OCI-LY1 (cell line): ENCODE data around the gene THRAP3.

Experiments used
- H2AFZ ChIP-seq: fragments of 200-600 bp; sonication (generic), shearing (Covaris generic); 2 replicates; pipeline ENCODE4 v1.6.0; 2014; ENCODE audit warnings: antibody characterized with exemption, mild to moderate bottlenecking, low read length
- H3F3A ChIP-seq: fragments of 200-600 bp; sonication (generic), shearing (Covaris generic); 2 replicates; pipeline ENCODE4 v1.6.0; 2014; ENCODE audit warnings: mild to moderate bottlenecking, antibody characterized with exemption, low read length, moderate library complexity; ENCODE audit not compliant: insufficient read depth
- H3K27ac ChIP-seq: fragments of 200-600 bp; sonication (generic); 2 replicates; pipeline ENCODE4 v1.5.1; 2014; ENCODE audit warnings: low read length, mixed run types, mild to moderate bottlenecking, low read depth; ENCODE audit not compliant: poor library complexity, severe bottlenecking
- H3K27me3 ChIP-seq: fragments of 200-600 bp; sonication (generic); 2 replicates; pipeline ENCODE4 v1.6.0; 2014; ENCODE audit warnings: antibody characterized with exemption, mild to moderate bottlenecking, low read length, moderate library complexity; ENCODE audit not compliant: insufficient read depth
- H3K36me3 ChIP-seq: fragments of 200-600 bp; sonication (generic); 2 replicates; pipeline ENCODE4 v1.6.1; 2014; ENCODE audit warnings: mild to moderate bottlenecking, antibody characterized with exemption, low read length, moderate library complexity, mixed read lengths; ENCODE audit not compliant: insufficient read depth
- H3K4me1 ChIP-seq: fragments of 200-600 bp; sonication (generic); 2 replicates; pipeline ENCODE4 v1.5.1; 2014; ENCODE audit warnings: mild to moderate bottlenecking, low read length, moderate library complexity; ENCODE audit not compliant: insufficient read depth, severe bottlenecking
- H3K4me2 ChIP-seq: fragments of 200-600 bp; sonication (generic), shearing (Covaris generic); 2 replicates; pipeline ENCODE4 v1.6.1; 2014; ENCODE audit warnings: low read length
- H3K4me3 ChIP-seq: fragments of 200-600 bp; sonication (generic); 2 replicates; pipeline ENCODE4 v1.5.1; 2014; ENCODE audit warnings: low read length, low read depth, mild to moderate bottlenecking, mixed read lengths; ENCODE audit not compliant: poor library complexity, severe bottlenecking
- H3K79me2 ChIP-seq: fragments of 200-600 bp; shearing (Covaris generic); 2 replicates; pipeline ENCODE4 v1.6.1; 2016; ENCODE audit warnings: mixed run types, low read length, mixed read lengths; ENCODE audit not compliant: insufficient read depth
- H3K9ac ChIP-seq: fragments of 200-600 bp; sonication (generic), shearing (Covaris generic); 2 replicates; pipeline ENCODE4 v1.6.1; 2014; ENCODE audit warnings: mild to moderate bottlenecking, low read length, mixed read lengths
- H3K9me2 ChIP-seq: fragments of 200-600 bp; sonication (generic), shearing (Covaris generic); 2 replicates; pipeline ENCODE4 v1.6.1; 2014; ENCODE audit warnings: low read depth, mild to moderate bottlenecking, low read length, mixed read lengths
- H3K9me3 ChIP-seq: fragments of 200-600 bp; shearing (Covaris generic); 2 replicates; pipeline ENCODE4 v1.6.1; 2014; ENCODE audit warnings: low read length, mixed read lengths
- H4K20me1 ChIP-seq: fragments of 200-600 bp; sonication (generic), shearing (Covaris generic); 2 replicates; pipeline ENCODE4 v1.6.0; 2016; ENCODE audit warnings: mild to moderate bottlenecking, low read length; ENCODE audit not compliant: insufficient read depth
- CTCF ChIP-seq: fragments of 200-600 bp; sonication (generic), shearing (Covaris generic); IDR thresholded peaks from 2 replicates; pipeline ENCODE4 v1.5.1; 2017; ENCODE audit warnings: mild to moderate bottlenecking, antibody characterized with exemption, low read length, moderate library complexity, mixed read lengths
- EZH2 ChIP-seq: fragments of 200-600 bp; sonication (generic), shearing (Covaris generic); IDR thresholded peaks from 2 replicates; pipeline ENCODE4 v1.8.0; 2017; ENCODE audit warnings: borderline replicate concordance, mixed run types, mild to moderate bottlenecking, antibody characterized with exemption, low read length, moderate library complexity, mixed read lengths

Gene THRAP3

DNA sequence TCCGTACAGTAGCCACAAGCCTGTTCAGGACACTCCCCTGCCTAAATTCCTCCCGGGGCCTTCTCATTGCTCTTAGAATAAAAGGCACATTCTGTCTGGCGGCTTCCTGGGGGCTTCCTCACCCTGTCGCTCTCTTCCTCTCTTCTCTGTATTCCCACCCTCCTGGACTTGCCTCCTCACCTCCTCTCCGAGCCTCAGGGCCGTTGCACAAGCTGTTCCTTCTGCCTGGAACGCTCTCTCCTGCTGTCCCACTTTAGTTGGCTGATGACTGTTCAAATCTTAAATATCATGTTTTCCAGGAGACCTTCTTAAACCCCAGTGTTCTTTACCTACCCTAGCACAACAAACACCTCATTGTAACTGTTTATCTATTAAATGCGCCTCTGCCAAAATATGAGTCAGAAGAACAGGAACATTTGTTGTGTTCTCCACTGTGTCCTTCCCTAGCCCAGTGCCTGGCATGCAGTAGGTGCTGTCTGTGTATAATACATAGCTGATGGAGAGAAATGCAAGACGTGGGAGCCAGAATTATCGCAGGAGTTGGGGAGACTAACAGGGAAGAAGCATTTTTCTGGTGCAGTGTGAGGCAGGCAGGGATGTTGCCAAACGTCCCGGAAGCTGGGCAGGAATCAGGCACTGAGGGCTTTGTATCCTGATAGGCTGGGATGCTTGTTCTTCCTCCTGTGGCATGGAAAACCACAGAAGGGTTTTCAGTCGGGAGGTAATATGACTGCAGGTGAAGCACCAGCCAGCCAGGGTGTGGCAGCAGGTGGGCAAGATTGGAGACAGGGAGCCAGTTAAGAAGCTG lies 24.1 kb upstream of the THRAP3 start:
- no peak overlapping the region for H3K4me2 ChIP-seq

DNA sequence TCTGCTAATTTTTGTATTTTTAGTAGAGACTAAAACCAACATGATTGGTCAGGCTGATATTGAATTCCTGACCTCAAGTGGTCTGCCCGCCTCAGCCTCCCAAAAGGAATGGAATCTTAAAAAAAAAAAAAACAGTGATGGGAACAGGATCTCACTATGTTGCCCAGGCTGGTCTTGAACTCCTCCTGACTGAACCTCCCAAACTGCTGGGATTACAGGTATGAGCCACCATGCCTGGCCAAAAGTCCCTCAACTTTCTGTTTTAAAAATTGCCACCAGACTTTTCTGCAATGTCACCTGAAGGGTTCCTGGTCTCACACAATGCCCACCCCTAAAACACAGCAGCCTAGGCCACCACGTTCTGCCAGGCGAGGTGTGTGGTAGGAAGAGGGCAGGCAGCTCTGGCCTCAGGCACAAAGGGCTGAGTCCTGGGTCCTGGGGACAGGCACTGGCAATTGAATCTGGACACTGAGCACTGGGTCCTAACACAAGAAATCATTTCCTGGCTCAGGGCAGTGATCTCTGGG lies 21.2 kb upstream of the THRAP3 start:
- TF ChIP-seq EZH2 = no peak
- TF ChIP-seq CTCF = no peak
- no peaks in the 10 kb centered on the region for H4K20me1 ChIP-seq
- H3K36me3 ChIP-seq = no peaks in the 10 kb centered on the region
- no peaks in the 10 kb centered on the region for H3K9me2 ChIP-seq
- no peaks in the 10 kb centered on the region for H3K79me2 ChIP-seq
- H3K9me3 ChIP-seq = no peaks in the 10 kb centered on the region
- H2AFZ ChIP-seq = no peak overlapping the region
- no peak overlapping the region for H3K4me3 ChIP-seq
- no peak overlapping the region for H3K9ac ChIP-seq
- H3K27me3 ChIP-seq = no peaks in the 10 kb centered on the region
- peaks cover 15% of the 10 kb centered on the region for H3K4me1 ChIP-seq
- H3F3A ChIP-seq = no peaks in the 10 kb centered on the region
- H3K27ac ChIP-seq = no peak overlapping the region
- no peak overlapping the region for H3K4me2 ChIP-seq

More for the DNA sequence above, 24.1 kb upstream of the THRAP3 start:
- no peaks in the 10 kb centered on the region for H3K79me2 ChIP-seq
- no peaks in the 10 kb centered on the region for H3K36me3 ChIP-seq
- H3K9me2 ChIP-seq = no peaks in the 10 kb centered on the region
- H3K27me3 ChIP-seq = no peaks in the 10 kb centered on the region
- no peaks in the 10 kb centered on the region for H4K20me1 ChIP-seq
- no peak overlapping the region for H3K9ac ChIP-seq
- H2AFZ ChIP-seq = no peak overlapping the region
- no peak overlapping the region for H3K27ac ChIP-seq
- TF ChIP-seq EZH2 = no peak
- 0 out of 2 replicates have a peak, but pooled peaks have one; percentile 8 for TF ChIP-seq CTCF
- H3K4me1 ChIP-seq = peaks cover 9% of the 10 kb centered on the region
- H3K9me3 ChIP-seq = no peaks in the 10 kb centered on the region
- H3K4me3 ChIP-seq = no peak overlapping the region
- H3F3A ChIP-seq = peaks cover 2% of the 10 kb centered on the region; the same call in 1 of the 2 replicates

- H3K9ac ChIP-seq = no peak overlapping the region
- H3K9me2 ChIP-seq = no peaks in the 10 kb centered on the region
- H3K4me1 ChIP-seq = peaks cover 22% of the 10 kb centered on the region
- no peaks in the 10 kb centered on the region for H3K36me3 ChIP-seq
- no peaks in the 10 kb centered on the region for H3K27me3 ChIP-seq
- no peak for TF ChIP-seq CTCF
- no peaks in the 10 kb centered on the region for H3K9me3 ChIP-seq
- no peaks in the 10 kb centered on the region for H3K79me2 ChIP-seq
- H2AFZ ChIP-seq = no peak overlapping the region
- H4K20me1 ChIP-seq = no peaks in the 10 kb centered on the region
- no peaks in the 10 kb centered on the region for H3F3A ChIP-seq
- no peak overlapping the region for H3K4me2 ChIP-seq
- H3K27ac ChIP-seq = no peak overlapping the region
- H3K4me3 ChIP-seq = no peak overlapping the region
Observed at GRCh38 chr1:36203554-36204346, 20.5 kb upstream of the THRAP3 start.
